ENCODE measurements around the gene DDX51. TPM values are rescaled to one million over a fixed set of nuclear protein-coding genes. Genes with fewer than 3 reads are reported as not detected.

DDX51 gene
- total RNA-seq, 3 donors from 2014 or later, result 11.2 to 16.7 (median 16.4) TPM

DNA sequence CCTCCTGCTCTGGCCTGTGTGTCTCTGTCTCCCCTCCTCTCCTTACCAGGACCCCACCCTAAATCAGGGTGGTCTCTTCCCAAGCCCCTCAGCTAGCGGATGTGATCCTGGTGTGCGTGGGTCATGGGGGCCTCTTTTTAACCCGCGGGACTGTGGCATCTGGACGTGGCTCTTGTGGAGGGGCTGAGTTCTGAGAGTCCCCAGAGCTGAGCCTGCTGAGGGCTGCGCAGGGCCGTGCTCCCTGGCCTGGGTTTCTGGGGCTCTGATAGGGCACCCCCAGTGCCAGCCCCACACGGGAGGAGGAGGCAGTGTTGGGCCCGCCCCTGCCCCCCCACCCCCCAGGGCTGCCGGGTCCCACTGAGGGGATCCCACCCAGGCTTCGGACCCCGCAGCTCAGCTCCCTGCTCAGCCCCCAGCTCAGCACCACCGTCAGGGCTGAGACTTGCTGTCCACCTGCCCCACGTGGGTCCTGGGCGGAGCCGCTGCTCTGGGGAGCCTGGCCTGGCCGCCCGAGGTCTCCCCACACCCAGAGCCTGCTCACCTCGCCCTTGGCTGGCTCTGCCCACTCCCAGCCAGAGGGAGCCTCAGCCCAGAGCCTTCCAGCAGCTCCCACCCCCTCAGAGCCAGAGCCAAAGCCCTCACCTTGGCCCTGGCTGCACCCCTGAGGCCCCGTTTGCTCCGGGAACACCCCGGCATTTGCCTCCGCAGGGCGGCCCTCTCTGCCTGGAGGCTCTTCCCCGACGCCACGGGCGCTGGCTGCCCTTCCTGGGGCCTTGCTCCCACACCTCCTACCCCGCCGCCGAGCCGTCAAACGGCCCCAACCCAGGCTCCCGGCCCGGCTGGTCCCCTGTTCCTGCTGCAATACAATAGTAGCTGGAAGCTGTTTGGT is 31.6 kb upstream of the DDX51 start:
- Histone ChIP-seq H3K4me1 (no peaks in the 10 kb centered on the region), H3K4me3 (no peak overlapping the region), H3K27me3 (peaks cover 5 to 93% of the 10 kb centered on the region in 2 donors), H3K27ac (no peak overlapping the region), H3K36me3 (no peaks in the 10 kb centered on the region), H3K9me3 (no peaks in the 10 kb centered on the region)
- TF ChIP-seq POLR2A (IDR thresholded peaks at IDR 0.05) (no peak), POLR2AphosphoS5 (IDR thresholded peaks at IDR 0.05) (no peak)
- TF ChIP-seq, protein P1, sequence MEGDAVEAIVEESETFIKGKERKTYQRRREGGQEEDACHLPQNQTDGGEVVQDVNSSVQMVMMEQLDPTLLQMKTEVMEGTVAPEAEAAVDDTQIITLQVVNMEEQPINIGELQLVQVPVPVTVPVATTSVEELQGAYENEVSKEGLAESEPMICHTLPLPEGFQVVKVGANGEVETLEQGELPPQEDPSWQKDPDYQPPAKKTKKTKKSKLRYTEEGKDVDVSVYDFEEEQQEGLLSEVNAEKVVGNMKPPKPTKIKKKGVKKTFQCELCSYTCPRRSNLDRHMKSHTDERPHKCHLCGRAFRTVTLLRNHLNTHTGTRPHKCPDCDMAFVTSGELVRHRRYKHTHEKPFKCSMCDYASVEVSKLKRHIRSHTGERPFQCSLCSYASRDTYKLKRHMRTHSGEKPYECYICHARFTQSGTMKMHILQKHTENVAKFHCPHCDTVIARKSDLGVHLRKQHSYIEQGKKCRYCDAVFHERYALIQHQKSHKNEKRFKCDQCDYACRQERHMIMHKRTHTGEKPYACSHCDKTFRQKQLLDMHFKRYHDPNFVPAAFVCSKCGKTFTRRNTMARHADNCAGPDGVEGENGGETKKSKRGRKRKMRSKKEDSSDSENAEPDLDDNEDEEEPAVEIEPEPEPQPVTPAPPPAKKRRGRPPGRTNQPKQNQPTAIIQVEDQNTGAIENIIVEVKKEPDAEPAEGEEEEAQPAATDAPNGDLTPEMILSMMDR (IDR thresholded peaks at IDR 0.05), result no peak
- DNase-seq (ENCODE audit: low spot score in 2 of 2), result no peak
- intact Hi-C loops (cut with DNase I; ENCODE audit: low total_unique reads), result no loop called here

DNA sequence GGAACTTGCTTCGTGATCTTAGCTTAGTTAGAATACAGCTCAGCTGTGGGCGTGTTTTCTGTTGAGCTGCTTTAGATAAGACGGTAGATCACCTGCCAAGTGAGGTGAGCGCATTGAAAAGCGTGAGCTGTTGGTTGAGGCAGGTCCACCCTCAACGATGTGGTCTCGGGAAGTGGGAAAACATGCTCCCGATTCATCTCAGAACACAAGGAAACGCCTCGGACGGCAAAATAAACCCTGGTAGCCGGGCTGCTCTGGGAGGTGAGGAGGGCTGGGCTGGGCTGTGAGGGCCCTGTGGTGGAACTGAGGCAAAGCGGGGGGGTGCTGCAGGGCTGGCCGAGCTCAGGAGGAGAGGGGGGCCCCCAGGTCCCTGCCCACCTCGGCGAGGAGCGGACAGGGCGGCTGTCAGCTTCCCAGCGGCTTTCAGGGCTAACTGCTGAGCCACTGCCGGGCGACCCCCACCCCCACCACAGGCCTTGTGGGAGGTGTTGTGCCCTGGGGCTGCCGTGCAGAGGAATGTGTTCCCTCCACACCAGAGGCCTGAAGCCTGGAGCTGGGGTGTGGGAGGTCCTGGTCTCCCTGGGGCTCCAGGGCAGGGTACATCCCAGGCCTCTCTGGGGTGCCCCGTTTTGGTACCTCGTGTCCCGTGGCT is 30.8 kb upstream of the DDX51 start:
- Histone ChIP-seq H3K4me1 (no peaks in the 10 kb centered on the region), H3K27me3 (peaks cover 5 to 92% of the 10 kb centered on the region in 2 donors), H3K9me3 (no peaks in the 10 kb centered on the region), H3K27ac (no peak overlapping the region), H3K4me3 (no peak overlapping the region), H3K36me3 (no peaks in the 10 kb centered on the region)
- no peak for DNase-seq (ENCODE audit: low spot score in 2 of 2)
- intact Hi-C loops (cut with DNase I; ENCODE audit: low total_unique reads), result no loop called here
- TF ChIP-seq POLR2AphosphoS5 (IDR thresholded peaks at IDR 0.05) (no peak), POLR2A (IDR thresholded peaks at IDR 0.05) (no peak)
- TF ChIP-seq, protein P1 (IDR thresholded peaks at IDR 0.05), result no peak

DNA sequence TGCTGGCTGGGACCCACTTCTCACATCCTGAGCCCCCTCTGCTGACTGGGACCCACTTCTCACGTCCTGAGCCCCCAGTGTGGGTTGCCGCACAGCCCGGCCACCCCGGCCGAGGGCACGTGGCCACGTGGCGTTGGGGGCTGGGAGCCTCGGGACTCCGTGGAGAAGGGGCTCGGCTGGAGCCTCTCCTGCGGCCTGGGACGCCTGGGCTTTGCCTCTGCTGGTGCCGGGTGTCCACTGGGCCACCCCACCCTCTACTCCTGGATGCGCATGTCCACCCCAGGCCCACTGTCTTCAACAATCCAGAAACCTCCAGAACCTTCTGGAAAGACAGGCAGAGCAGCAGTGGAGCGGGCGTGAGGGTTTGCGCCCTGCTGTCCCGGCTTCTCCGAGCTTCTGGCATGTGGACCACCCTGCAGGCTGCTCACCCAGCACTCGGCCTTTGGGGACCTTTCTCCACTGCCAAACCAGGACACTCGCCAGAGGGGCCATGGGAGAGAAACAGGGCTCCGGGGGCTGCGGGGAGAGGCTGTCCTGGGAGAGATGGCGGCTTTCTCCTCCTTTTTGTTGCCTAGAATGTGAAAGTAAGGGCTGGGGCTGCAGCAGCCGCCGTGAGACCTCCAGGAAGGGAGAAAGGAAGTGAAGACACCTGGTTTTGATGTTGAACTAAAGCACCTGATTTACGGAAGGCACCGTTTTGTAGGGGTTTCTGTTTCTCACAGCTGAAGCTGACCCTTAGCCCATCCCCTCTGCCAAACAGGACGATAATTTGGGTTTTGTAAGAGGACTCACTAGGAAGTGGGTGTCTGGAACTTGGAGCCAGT is 30.1 kb upstream of the DDX51 start:
- Histone ChIP-seq H3K4me3 (no peak overlapping the region), H3K27me3 (peaks cover 5 to 90% of the 10 kb centered on the region in 2 donors), H3K9me3 (no peaks in the 10 kb centered on the region), H3K36me3 (no peaks in the 10 kb centered on the region), H3K4me1 (no peaks in the 10 kb centered on the region), H3K27ac (no peak overlapping the region)
- no peak for DNase-seq (ENCODE audit: low spot score in 2 of 2)
- intact Hi-C loops (cut with DNase I; ENCODE audit: low total_unique reads), result no loop called here
- no peak for TF ChIP-seq POLR2AphosphoS5 (IDR thresholded peaks at IDR 0.05)
- TF ChIP-seq POLR2A (IDR thresholded peaks at IDR 0.05), result no peak
- TF ChIP-seq, protein P1 (IDR thresholded peaks at IDR 0.05), result no peak

DNA sequence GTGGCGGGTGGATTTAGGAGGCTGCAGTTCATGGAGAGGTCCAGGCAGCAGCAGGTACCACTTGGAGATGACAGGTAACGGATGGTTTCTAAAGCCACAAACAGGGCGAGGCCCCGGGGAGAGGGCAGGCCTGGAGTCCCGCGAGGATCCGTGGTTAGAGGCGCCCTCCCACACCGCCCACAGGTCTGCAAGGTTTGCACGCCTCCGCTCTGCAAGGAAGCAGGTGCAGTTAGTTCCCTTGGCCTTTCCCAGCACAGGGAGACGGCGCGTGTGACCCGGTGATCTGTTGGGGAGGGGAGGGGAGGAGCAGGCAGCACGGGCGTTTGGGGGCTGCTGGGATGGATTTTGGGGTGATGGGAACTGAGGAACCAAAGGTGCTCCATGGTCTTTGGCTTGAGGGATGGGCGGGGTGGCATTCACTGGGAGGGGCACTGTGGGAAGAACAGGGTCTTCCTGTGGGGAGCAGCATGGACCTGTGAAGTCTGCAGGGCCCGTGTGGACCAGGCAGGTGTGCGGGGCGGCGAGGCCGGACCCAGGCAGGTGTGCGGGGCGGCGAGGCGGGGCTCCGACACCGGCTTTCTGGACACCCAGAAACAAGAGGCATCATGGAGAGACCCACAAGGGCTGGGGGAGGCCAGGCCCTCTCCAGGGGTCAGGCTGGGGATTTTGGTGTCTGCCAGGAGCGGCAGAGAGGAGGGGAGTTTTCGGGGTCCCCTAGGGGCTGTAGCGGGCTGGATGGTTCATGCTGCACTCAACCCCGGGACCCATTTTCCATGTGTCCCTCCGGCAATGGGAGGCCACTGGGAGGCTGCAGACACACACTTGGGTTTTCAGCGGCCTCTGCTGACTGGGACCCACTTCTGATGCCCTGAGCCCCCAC is 29.3 kb upstream of the DDX51 start:
- H3K27ac ChIP-seq, result no peak overlapping the region
- H3K36me3 ChIP-seq, result no peaks in the 10 kb centered on the region
- peaks cover 5 to 89% of the 10 kb centered on the region in 2 donors for H3K27me3 ChIP-seq
- intact Hi-C loops (cut with DNase I; ENCODE audit: low total_unique reads), result no loop called here
- no peak for DNase-seq (ENCODE audit: low spot score in 2 of 2)
- H3K9me3 ChIP-seq, result no peaks in the 10 kb centered on the region
- no peak overlapping the region for H3K4me3 ChIP-seq
- H3K4me1 ChIP-seq, result no peaks in the 10 kb centered on the region
- TF ChIP-seq POLR2AphosphoS5 (IDR thresholded peaks at IDR 0.05) (no peak), POLR2A (IDR thresholded peaks at IDR 0.05) (no peak)
- TF ChIP-seq, protein P1 (IDR thresholded peaks at IDR 0.05), result no peak
